Breast epithelium (tissue), 3 donors: ENCODE results near the gene CCDC170.

Experiments
- CTCF ChIP-seq, 3 donors: fragments of 450-650 bp; IDR thresholded peaks; one replicate each; pipeline ENCODE4 v1.5.1; 2016 to 2017; ENCODE audit warnings: antibody characterized with exemption in 3 of 3, mild to moderate bottlenecking in 3 of 3, moderate library complexity in 3 of 3
- POLR2A ChIP-seq: fragments of 450-650 bp; IDR thresholded peaks from one replicate; pipeline ENCODE4 v1.6.1; 2016; ENCODE audit warnings: antibody characterized with exemption, mild to moderate bottlenecking, moderate library complexity
- POLR2AphosphoS5 ChIP-seq, 3 donors: sonication (generic); formaldehyde crosslinking; IDR thresholded peaks; one replicate each; pipeline ENCODE4 v1.6.1; 2017; ENCODE audit warnings: antibody characterized with exemption in 3 of 3

DNA sequence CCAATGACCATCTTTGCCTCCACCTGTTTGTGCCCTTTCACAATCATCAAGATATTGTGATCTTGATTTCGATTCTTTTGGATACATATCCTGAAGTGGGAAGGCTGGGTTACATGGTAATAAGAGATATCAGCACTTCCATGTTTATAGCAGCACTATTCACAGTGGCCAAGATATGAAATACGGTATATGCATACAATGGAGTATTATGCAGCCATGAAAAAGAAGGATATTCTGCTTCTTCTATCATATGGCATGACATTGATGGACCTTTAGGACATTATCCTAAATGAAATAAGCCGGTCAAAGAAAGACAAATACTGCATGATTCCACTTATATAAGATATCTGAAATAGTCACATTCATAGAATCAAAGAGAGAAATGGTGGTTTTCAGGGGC, 144.0 kb downstream of the CCDC170 start:
- TF ChIP-seq POLR2A (no peak), CTCF (IDR thresholded peaks at IDR 0.05) (no peak), POLR2AphosphoS5 (IDR thresholded peaks at IDR 0.05) (no peak)
